Testis (tissue), 2 donors: ENCODE data around the gene TAMM41.

ENCODE experiments used
- POLR2A ChIP-seq: fragments of 450-650 bp; IDR thresholded peaks from one replicate; pipeline ENCODE4 v1.6.1; 2017; ENCODE audit warnings: antibody characterized with exemption, mild to moderate bottlenecking, moderate library complexity
- TF ChIP-seq, protein P1 (sequence below), 3 experiments: fragments of 450-650 bp in 2 of 3; fragments of 200-600 bp in 1 of 3; sonication (generic) in 1 of 3; IDR thresholded peaks; one replicate each; pipeline ENCODE4 v1.5.1; 2016 to 2019; ENCODE audit warnings: antibody characterized with exemption in 3 of 3, mild to moderate bottlenecking in 2 of 3, moderate library complexity in 1 of 3

DNA sequence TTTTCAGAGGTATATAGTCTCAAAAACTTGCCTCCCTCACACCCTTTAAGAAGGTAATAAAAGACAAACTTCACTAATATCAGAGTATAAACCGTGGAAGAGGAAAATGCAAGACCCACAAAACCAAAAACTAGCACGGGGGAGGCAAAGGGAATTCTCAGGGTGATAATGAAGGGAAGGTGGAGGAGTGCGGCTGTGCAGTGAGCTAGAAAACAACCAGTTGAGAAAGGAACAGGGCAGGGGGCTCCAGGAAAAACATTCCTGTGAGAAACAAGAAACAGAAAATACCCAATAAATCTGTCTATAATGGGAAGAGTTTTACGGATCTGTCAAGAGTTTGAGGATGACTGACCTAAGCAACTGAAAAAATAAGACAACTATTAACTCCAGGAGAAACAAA, 31.6 kb downstream of the TAMM41 start:
- no peak for TF ChIP-seq POLR2A
- TF ChIP-seq, protein P1, sequence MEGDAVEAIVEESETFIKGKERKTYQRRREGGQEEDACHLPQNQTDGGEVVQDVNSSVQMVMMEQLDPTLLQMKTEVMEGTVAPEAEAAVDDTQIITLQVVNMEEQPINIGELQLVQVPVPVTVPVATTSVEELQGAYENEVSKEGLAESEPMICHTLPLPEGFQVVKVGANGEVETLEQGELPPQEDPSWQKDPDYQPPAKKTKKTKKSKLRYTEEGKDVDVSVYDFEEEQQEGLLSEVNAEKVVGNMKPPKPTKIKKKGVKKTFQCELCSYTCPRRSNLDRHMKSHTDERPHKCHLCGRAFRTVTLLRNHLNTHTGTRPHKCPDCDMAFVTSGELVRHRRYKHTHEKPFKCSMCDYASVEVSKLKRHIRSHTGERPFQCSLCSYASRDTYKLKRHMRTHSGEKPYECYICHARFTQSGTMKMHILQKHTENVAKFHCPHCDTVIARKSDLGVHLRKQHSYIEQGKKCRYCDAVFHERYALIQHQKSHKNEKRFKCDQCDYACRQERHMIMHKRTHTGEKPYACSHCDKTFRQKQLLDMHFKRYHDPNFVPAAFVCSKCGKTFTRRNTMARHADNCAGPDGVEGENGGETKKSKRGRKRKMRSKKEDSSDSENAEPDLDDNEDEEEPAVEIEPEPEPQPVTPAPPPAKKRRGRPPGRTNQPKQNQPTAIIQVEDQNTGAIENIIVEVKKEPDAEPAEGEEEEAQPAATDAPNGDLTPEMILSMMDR (IDR thresholded peaks at IDR 0.05), result no peak
